KOPT-K1 (cell line): ENCODE measurements around the gene TRPV4.

Experiments used
- H3K27ac ChIP-seq: fragments of 200-600 bp; sonication (generic); 2 replicates; pipeline ENCODE4 v1.5.1; 2016; ENCODE audit warnings: antibody characterized with exemption, mild to moderate bottlenecking, low read depth, low read length; ENCODE audit not compliant: poor library complexity, severe bottlenecking
- H3K36me3 ChIP-seq: fragments of 200-600 bp; sonication (generic); 2 replicates; pipeline ENCODE4 v1.5.1; 2017; ENCODE audit warnings: antibody characterized with exemption, mild to moderate bottlenecking, low read length, moderate library complexity; ENCODE audit not compliant: insufficient read depth
- H3K9me3 ChIP-seq: fragments of 200-600 bp; sonication (generic); 2 replicates; pipeline ENCODE4 v1.5.1; 2017; ENCODE audit warnings: antibody characterized with exemption, low read length, mild to moderate bottlenecking; ENCODE audit not compliant: insufficient read depth, poor library complexity, severe bottlenecking

Gene TRPV4

DNA sequence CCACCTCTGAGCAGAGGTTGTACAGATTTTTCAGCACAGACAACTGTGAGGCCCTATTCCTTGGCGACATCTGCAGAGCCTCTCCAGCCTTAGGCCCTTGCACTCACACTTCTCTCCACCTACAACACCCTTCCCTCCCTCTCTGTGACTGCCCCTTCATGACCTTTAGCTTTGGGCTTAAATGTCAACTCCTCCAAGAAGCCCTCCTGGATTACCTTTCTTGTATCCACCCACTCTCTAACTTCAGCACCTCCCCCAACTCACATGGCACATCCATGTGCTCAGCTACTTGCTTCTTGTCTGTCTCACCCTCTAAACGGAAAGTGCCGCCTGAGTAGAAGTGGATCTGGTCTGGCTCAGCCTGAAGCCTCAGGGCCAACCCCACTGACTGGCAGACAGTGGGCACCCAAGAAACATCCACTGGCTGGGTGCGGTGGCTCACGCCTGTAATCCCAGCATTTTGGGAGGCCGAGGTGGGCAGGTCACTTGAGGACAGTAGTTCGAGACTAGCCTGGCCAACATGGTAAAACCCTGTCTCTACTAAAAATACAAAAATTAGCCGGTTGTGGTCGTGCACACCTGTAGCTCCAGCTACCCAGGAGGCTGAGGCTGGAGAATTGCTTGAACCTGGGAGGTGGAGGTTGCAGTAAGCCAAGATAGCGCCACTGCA is 22.1 kb downstream of the TRPV4 start:
- Histone ChIP-seq H3K36me3 (no peaks in the 10 kb centered on the region), H3K27ac (no peak overlapping the region), H3K9me3 (no peaks in the 10 kb centered on the region)

DNA sequence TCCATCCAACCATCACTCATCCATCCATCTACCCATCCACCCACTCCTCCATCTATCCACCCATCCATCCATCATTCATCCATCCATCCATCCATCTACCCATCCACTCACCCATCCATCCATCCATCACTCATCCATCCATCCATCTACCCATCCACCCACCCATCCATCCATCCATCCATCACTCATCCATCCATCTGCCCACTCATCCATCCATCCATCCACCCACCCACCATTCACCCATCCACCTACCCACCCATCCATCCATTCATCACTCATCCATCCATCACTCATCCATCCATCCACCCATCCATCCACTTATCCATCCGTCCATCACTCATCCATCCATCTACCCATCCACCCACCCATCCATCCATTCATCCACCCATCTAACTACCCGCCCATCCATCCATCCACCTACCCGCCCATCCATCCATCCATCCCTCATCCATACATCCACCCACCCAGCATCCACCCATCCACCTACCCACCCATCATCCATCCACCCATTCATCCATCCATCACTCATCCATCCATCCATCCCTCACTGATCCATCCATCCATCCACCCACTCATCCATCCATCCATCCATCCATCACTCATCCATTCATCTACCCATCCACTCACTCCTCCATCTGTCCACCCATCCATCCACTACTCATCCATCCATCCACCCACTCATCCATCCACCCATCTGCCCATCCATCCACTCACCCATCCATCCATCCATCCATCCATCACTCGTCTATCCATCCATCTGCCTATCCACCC is 24.1 kb downstream of the TRPV4 start:
- H3K27ac ChIP-seq = no peak overlapping the region
- no peaks in the 10 kb centered on the region for H3K36me3 ChIP-seq
- no peaks in the 10 kb centered on the region for H3K9me3 ChIP-seq

DNA sequence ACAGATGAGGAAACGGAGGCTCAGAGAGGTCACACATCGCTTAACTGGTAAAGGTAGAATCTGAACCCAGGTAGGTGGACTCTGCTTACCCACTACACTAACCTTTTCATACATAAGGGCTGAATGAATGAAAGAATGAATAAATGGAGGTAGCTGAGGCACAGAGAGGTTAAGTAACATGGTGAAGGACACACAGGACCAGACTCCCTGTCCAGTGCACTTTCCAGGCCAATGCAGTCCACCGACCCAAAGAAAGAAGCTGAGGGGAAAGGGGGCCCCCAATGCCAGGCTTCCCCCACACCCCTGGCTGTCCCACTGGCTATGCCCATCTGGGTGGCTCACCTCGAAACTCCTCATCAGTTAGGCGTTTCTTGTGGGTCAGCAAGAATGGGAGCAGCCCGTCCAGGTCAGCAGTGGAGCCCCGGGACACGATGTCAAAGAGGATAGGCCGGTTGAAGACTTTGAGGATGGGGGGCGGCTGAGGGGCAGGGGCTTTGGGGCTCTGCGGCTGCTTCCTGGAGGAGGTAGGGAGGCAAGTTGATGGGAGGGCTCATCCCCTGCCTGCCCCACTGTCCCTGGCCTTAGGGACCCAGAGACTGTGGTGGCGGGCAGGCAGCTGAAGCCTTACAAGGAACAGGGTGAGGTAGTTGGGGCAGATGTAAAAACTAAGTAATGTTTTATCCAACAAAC is 25.1 kb downstream of the TRPV4 start:
- Histone ChIP-seq H3K36me3 (no peaks in the 10 kb centered on the region), H3K27ac (no peak overlapping the region), H3K9me3 (no peaks in the 10 kb centered on the region)

DNA sequence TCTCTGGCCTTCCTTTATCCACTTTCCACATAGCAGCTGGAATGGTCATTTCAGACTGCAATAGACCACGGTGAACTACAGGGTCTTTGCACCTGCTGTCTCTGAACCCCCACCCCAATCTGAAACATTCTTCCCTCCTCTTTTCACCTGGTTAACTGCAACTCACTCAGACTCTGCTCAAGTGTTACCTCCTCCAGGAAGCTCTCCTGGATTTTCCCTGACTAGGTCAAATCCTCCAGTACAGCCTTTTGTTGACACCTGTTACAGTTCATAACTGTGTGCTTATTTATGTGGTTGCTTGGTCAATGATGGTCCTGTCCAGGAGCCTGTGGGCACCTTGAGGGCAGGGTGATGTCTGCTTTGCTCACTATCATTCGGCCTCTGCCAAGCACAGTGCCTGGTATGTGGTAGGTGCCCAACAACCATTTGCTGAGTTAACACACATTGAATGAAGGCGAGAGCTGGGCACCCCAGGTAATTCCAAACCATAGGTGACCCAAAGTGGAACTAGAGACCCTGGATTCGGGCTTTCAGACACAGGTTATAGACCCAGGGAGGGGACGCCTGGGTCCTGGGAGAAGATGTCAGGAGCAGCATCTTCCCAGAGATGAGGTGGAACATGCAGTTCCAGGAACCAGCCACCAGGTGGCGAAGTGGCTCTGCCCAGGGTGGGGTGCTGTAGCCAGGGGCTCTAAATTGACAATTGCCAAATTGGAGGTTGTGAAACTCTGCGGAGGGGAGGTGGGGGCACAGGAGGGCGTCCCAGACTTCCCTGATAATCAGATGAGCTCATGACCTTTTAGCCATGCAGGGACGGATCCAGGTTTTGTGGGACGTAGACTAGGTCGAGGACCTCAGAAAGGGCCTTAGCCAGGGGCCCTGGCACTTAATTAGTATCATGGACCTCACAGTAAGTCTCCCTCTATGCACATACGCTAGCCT is 28.1 kb downstream of the TRPV4 start:
- Histone ChIP-seq H3K9me3 (no peaks in the 10 kb centered on the region), H3K27ac (no peak overlapping the region), H3K36me3 (no peaks in the 10 kb centered on the region)

DNA sequence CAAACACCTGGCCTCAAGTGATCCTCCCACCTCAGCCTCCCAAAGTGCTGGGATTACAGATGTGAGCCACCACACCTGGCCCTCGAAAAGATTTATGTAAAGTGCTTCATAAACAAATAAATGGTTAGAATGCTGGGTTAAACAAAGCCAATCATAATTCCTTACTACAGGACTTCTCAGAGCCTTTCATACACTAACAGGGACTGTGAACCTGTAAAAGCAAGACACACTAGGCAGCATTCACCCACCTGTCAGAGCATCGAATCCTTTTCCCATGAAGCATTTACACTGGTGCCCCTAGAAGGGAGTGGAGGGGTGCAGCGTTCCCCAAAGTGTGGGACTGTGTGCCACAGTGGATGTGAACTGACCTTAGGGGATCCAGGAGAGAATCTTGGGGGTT is 29.5 kb downstream of the TRPV4 start:
- no peak overlapping the region for H3K27ac ChIP-seq
- H3K9me3 ChIP-seq = no peaks in the 10 kb centered on the region
- no peaks in the 10 kb centered on the region for H3K36me3 ChIP-seq

DNA sequence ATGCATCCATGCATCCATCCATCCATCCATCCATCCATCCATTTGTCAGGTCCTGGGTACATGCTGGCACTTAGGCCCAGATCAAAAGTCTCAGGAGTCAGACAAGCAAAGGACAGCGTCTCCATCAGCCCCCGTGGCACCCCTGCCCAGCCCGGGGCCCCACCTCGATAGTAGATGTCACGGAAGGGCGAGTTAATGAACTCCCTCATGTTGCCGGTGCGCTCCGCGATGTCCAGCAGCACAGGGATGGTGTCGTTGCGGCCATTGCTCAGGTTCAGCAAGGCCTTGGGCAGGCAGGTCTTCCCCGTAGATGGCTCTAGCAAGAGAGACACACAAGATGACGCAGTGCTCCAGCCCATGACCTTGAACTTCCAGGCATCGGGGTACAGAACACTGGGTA is 30.4 kb downstream of the TRPV4 start:
- Histone ChIP-seq H3K27ac (no peak overlapping the region), H3K36me3 (no peaks in the 10 kb centered on the region), H3K9me3 (no peaks in the 10 kb centered on the region)

DNA sequence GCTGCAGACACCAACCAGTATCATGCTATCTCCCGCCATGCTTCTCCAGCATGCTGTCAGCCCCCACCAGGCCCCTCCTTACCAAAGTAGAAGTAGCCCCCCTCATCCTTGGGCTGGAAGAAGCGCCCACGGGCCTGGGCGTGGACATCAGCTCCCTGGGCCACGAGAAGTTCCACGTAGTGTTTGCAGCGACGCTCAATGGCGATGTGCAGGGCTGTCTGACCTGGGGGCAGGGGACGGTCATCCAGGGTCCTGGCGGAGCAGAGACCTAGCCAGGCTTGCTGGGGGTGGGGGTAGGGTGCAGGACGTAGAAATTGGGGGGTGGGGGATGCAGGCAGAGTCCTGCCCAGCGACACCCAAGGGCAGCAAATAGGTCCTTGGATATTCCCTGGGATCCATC is 32.7 kb downstream of the TRPV4 start:
- Histone ChIP-seq H3K27ac (no peak overlapping the region), H3K9me3 (no peaks in the 10 kb centered on the region), H3K36me3 (no peaks in the 10 kb centered on the region)

DNA sequence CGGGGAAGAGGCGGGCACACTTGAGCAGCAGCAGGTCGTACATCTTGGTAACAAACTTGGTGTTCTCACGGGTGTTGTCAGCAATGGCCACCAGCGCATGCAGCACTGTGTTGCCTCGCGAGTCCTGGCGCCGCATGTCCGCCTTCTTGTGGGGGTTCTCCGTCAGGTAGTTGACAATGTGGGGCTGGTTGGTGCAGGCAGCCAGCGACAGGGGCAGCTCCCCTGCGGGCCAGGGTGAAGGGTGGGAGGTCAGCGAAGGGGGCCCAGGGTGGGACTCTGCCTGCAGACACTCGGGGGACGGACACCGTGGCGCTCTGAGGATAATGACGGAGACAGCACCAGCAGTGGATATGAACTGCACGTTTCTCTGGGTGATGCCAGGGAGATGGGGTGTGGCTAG is 34.5 kb downstream of the TRPV4 start:
- H3K36me3 ChIP-seq = no peaks in the 10 kb centered on the region
- no peak overlapping the region for H3K27ac ChIP-seq
- H3K9me3 ChIP-seq = no peaks in the 10 kb centered on the region

DNA sequence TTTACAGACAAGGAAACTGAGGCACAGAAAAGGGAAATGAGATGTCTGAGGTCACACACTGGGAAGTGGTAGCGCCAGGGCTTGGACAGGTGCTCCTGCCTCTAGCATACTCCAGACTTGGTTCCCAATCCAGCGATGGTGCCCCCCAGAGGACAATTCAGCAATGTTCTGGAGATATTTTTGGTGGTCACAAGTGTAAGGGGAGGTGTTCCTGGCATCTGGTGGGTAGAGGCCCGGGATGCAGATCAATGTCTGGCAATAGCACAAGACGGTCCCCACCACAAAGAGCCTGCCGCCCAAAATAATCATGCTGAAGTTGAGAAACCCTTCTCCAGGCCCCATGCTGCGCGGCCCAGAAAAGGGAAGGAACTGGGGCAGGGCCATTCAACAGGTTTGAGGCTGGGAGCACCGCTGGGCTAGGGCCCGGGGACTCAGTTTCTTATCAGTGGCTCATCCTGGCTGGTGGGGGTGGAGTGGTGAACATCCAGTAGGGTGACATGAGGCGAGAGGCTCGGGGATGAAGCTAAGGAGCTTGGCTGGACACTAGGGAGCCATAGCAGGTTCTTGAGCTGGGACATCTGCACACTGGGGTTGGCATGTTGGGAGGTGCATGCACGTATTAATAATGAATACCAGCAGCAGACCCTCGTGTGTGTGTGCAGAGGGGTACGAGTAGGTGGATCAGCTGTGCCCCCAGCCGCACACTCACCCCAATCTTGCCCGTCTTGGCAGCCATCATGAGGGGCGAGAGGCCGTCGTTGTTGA is 35.1 kb downstream of the TRPV4 start:
- H3K9me3 ChIP-seq = no peaks in the 10 kb centered on the region
- H3K27ac ChIP-seq = no peak overlapping the region
- no peaks in the 10 kb centered on the region for H3K36me3 ChIP-seq

DNA sequence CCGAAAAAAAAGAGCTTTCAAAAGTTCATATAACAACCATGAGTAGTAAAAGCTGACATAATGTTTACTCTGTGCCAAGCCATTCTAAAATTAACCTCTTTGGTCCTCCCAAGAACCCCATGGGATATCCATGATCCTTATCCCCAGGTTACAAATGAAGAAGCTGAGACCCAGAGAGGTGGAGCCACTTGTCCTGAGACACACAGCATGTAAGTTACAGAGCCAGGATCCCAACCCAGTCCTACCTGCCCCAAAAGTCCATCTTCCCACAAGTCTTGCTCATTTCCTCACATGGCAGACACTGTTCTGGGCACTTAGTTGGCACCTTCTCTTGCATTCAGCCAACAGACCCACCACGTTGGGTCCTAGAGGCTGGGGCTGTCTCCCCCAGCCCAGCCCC is 37.1 kb downstream of the TRPV4 start:
- H3K27ac ChIP-seq = no peak overlapping the region
- H3K9me3 ChIP-seq = no peaks in the 10 kb centered on the region
- no peaks in the 10 kb centered on the region for H3K36me3 ChIP-seq

DNA sequence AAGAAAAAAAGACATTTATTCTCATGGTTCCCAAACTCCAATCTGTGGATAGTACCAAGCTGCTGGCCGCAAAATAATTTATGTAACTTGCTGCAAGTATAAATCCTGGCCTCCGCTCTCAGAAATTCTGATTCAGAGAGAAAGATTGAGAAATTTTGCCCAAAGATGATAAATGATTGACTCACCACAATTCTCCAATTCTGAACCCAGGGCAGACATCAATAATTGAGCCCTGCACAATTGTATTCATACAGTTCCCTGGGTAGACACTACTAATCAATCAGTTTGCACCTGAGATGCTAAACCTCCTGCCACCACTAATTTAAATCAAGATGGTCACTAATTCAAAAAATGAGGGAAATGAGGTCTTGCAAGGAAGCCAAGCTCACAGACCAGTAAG is 38.2 kb downstream of the TRPV4 start:
- Histone ChIP-seq H3K9me3 (no peaks in the 10 kb centered on the region), H3K27ac (no peak overlapping the region), H3K36me3 (no peaks in the 10 kb centered on the region)

DNA sequence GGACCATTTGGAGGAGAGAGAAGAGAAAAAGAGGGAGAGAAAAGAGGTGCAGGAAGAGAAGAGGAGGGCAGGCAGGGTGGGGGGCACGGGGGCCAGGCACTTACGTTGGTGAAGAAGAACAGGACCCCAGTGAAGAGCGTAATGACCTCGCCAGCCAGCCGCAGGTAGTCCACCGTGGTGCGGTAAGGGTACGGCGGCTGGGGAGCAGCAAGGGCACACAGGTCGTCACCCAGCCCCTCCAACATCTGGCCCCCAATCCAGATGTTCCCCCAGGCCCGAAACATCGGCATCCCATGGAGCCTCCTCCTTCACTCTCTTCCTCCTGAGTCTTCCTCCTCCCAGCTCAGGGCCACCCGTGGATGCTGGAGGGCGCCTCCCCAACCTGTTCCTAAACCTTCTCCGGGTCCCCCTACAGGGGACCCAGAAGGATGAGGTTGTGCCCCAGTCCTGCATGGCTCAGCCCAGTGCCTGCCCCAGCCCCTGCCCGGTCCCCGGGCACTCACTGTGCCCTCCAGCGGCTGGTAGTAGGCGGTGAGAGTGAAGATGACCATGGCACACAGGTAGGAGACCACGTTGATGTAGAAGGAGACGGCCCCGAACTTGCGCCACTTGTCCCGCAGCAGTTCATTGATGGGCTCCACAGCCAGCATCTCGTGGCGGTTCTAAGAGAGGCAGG is 39.2 kb downstream of the TRPV4 start:
- H3K27ac ChIP-seq = no peak overlapping the region
- H3K36me3 ChIP-seq = no peaks in the 10 kb centered on the region
- H3K9me3 ChIP-seq = no peaks in the 10 kb centered on the region

DNA sequence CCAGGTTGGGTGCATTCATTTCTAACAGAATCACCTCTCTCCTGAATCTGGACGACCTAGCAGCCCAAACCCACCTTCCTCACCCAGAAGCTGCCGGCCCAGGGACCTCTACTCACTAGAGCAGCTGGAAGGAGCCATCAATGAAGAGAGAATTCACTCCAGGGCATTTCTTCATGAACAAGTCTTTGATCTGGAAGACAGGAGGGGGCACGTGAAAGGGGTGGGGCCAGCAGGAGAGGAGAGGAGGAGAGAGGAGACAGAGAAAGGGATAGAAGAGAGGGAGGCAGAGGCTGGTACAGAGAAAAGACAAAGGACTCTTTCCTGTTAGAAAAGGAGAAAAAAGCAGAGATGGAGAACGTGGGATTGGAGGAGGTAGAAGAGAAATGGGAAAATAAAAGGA is 39.8 kb downstream of the TRPV4 start:
- no peak overlapping the region for H3K27ac ChIP-seq
- H3K36me3 ChIP-seq = no peaks in the 10 kb centered on the region
- H3K9me3 ChIP-seq = no peaks in the 10 kb centered on the region

DNA sequence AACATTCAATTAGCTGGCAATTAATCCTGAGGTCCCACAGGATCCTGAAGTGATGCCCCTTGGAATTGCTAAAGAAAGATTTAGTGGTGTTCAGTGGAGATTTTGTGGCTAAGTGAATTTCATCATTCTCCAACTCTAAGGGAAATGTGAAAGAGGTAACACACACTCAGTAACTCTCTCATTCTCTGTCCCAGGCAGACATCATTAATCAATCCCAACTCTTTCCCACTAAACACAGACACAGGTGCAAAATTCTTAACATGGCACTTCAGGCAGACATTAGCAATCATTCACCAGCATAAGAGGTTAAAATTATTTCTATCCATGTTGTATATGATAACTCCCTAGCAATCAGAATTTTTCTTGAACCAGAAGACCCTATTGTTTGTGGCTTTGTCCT is 40.2 kb downstream of the TRPV4 start:
- Histone ChIP-seq H3K9me3 (no peaks in the 10 kb centered on the region), H3K27ac (no peak overlapping the region)

More for the DNA sequence above, 40.2 kb downstream of the TRPV4 start:
- no peaks in the 10 kb centered on the region for H3K36me3 ChIP-seq
